Effector memory CD4-positive, alpha-beta T cell (primary cell): ENCODE results near the gene ADCY7.

Experiments
- DNase-seq, 3 donors: peaks; one replicate each; pipeline ENCODE4 v3.0.0-alpha.2; 2020
- H3K27ac ChIP-seq: 2 replicates; pipeline ENCODE4 v1.7.0; 2013; ENCODE audit warnings: mild to moderate bottlenecking, low read length, moderate library complexity; ENCODE audit not compliant: insufficient read depth, poor library complexity, severe bottlenecking
- H3K27me3 ChIP-seq: replicated peaks from 2 replicates; pipeline ENCODE4 v1.7.0; 2013; ENCODE audit warnings: mild to moderate bottlenecking, low read length; ENCODE audit not compliant: insufficient read depth, control insufficient read depth, poor library complexity, severe bottlenecking
- H3K36me3 ChIP-seq: 2 replicates; pipeline ENCODE4 v1.7.0; 2013; ENCODE audit warnings: mild to moderate bottlenecking, low read length, moderate library complexity; ENCODE audit not compliant: control insufficient read depth, insufficient read depth
- H3K4me1 ChIP-seq: 2 replicates; pipeline ENCODE4 v1.7.0; 2013; ENCODE audit warnings: low read length, mild to moderate bottlenecking; ENCODE audit not compliant: control insufficient read depth, insufficient read depth, poor library complexity, severe bottlenecking
- H3K4me3 ChIP-seq: 2 replicates; pipeline ENCODE4 v1.7.0; 2013; ENCODE audit warnings: low read length, low read depth, mild to moderate bottlenecking; ENCODE audit not compliant: insufficient read depth, poor library complexity, severe bottlenecking
- H3K9me3 ChIP-seq: 2 replicates; pipeline ENCODE4 v1.7.0; 2013; ENCODE audit warnings: mild to moderate bottlenecking, low read length, moderate library complexity; ENCODE audit not compliant: control insufficient read depth

Gene ADCY7

GRCh38 chr16:50273888-50274325, 7.6 kb downstream of the ADCY7 start:
- Histone ChIP-seq H3K4me3 (peak overlapping the region; percentile 59), H3K27me3 (no peaks in the 10 kb centered on the region), H3K9me3 (no peaks in the 10 kb centered on the region), H3K27ac (peak overlapping the region; percentile 95), H3K4me1 (peaks cover 81% of the 10 kb centered on the region), H3K36me3 (peaks cover 7% of the 10 kb centered on the region)
- DNase-seq = peak in 1 of 3 donors; percentile 13

- peak; percentile 33 to 38 (median 33) for DNase-seq
- peak overlapping the region; percentile 95 for H3K27ac ChIP-seq
- no peaks in the 10 kb centered on the region for H3K27me3 ChIP-seq
- H3K36me3 ChIP-seq = peaks cover 7% of the 10 kb centered on the region
- no peaks in the 10 kb centered on the region for H3K9me3 ChIP-seq
- peak overlapping the region; percentile 59 for H3K4me3 ChIP-seq
- H3K4me1 ChIP-seq = peaks cover 81% of the 10 kb centered on the region
Observed at GRCh38 chr16:50274326-50275097, 8.2 kb downstream of the ADCY7 start.

GRCh38 chr16:50275098-50275415, 8.7 kb downstream of the ADCY7 start:
- peak overlapping the region; percentile 59 for H3K4me3 ChIP-seq
- no peaks in the 10 kb centered on the region for H3K27me3 ChIP-seq
- peaks cover 82% of the 10 kb centered on the region for H3K4me1 ChIP-seq
- peak overlapping the region; percentile 95 for H3K27ac ChIP-seq
- no peaks in the 10 kb centered on the region for H3K9me3 ChIP-seq
- peaks cover 7% of the 10 kb centered on the region for H3K36me3 ChIP-seq
- no peak for DNase-seq

GRCh38 chr16:50275428-50276325, 9.3 kb downstream of the ADCY7 start:
- H3K4me1 ChIP-seq = peaks cover 83% of the 10 kb centered on the region
- no peak for DNase-seq
- peak overlapping the region; percentile 59 for H3K4me3 ChIP-seq
- H3K27ac ChIP-seq = peak overlapping the region; percentile 95
- no peaks in the 10 kb centered on the region for H3K27me3 ChIP-seq
- peaks cover 7% of the 10 kb centered on the region for H3K36me3 ChIP-seq
- no peaks in the 10 kb centered on the region for H3K9me3 ChIP-seq

DNA sequence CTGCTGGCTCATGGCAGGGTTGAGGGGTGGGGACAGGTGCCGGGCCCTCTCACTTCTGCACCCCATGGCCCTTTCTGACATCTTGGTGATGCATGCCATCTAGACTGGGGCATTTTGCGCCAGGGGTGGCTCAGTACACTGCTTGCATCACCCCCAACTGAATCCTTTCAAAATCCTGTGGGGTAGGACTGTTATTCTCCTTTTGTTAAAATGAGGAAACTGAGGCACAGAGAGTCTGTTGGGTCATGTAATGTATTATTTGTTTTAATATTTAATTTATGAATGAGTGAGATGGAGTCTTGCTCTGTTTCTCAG, 9.9 kb downstream of the ADCY7 start:
- Histone ChIP-seq H3K36me3 (peaks cover 7% of the 10 kb centered on the region), H3K4me3 (no peak overlapping the region), H3K27me3 (no peaks in the 10 kb centered on the region), H3K27ac (peak overlapping the region; percentile 44), H3K9me3 (no peaks in the 10 kb centered on the region), H3K4me1 (peaks cover 83% of the 10 kb centered on the region)
- no peak for DNase-seq

GRCh38 chr16:50276801-50277555, 10.6 kb downstream of the ADCY7 start:
- H3K4me3 ChIP-seq = no peak overlapping the region
- DNase-seq = no peak
- peak overlapping the region; percentile 64 for H3K27ac ChIP-seq
- peaks cover 83% of the 10 kb centered on the region for H3K4me1 ChIP-seq
- peaks cover 3% of the 10 kb centered on the region for H3K36me3 ChIP-seq
- no peaks in the 10 kb centered on the region for H3K27me3 ChIP-seq
- no peaks in the 10 kb centered on the region for H3K9me3 ChIP-seq

DNA sequence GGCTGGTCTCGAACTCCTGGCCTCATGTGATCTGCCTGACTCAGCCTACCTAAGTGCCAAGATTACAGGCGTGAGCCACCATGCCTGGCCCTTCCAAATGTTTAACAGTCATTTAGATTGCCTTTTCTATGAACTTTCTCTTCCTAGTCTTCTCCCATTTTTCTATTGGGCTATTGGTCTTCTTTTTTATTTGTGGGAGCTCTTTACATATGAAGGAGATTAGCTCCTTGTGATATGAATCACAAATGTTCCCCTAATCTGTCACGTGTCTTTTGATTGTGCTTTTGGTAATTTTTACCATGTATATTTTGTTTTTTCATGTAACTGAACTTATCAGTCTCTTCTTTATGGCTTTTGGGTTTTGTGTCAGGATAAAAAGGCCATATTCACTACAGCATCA, 11.9 kb downstream of the ADCY7 start:
- H3K27me3 ChIP-seq = no peaks in the 10 kb centered on the region
- no peak for DNase-seq
- H3K4me3 ChIP-seq = no peak overlapping the region
- H3K36me3 ChIP-seq = no peaks in the 10 kb centered on the region
- peaks cover 83% of the 10 kb centered on the region for H3K4me1 ChIP-seq
- H3K9me3 ChIP-seq = no peaks in the 10 kb centered on the region
- H3K27ac ChIP-seq = peak overlapping the region; percentile 64

DNA sequence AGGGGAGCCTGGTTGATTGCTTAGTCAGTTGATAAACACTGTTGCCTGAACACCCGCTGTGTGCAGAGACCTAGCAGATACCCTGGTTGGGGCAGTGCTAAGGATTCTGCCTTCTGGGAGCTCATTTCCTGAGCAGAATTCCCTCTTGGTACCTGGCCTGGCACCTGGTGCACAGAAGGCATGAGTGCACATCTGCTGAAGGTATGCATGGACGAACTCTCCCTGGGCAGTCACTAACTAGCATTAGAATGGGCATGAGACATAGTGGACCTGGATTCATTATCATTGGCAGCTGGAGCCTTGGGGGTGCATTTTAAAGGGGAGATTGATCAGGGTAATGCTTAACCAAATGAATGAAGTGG, 13.1 kb downstream of the ADCY7 start:
- Histone ChIP-seq H3K27ac (peak overlapping the region; percentile 44), H3K27me3 (no peaks in the 10 kb centered on the region), H3K9me3 (no peaks in the 10 kb centered on the region), H3K4me3 (no peak overlapping the region), H3K36me3 (no peaks in the 10 kb centered on the region), H3K4me1 (peaks cover 87% of the 10 kb centered on the region)
- no peak for DNase-seq

DNA sequence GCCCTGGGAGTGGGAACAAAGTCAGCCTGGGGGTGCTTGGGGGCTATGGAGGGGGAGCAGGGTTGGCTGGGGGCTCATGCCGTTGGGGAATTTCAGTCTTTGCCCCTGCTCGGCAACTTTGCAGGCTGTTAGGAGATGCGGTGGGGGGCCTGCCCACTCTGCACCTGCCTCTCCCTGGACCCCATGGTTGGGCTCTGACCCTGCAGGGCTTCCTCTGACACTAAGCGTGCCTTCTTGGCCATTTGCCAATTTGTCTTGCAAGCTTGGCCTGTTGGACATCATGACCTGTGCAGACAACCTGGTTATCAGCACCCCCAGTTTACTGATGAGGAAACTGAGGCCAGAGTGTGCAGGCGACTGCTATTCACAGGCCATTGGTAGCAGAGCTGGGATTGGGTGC, 14.6 kb downstream of the ADCY7 start:
- Histone ChIP-seq H3K4me1 (peaks cover 85% of the 10 kb centered on the region), H3K4me3 (no peak overlapping the region), H3K27me3 (no peaks in the 10 kb centered on the region), H3K9me3 (no peaks in the 10 kb centered on the region), H3K27ac (peak overlapping the region; percentile 72), H3K36me3 (peaks cover 2% of the 10 kb centered on the region)
- DNase-seq = no peak
